GM21529 (cell line): Measurements from ENCODE around the gene BRWD1.
"Not testable (repeated sequence)": the region's sequence is repeated elsewhere in the genome, so short reads cannot be mapped to it uniquely, and the experiment has no call there.

Experiments used
- ATAC-seq: cut with Tn5 transposase; IDR thresholded peaks from one replicate; pipeline ENCODE4 v1.9.1; 2021; ENCODE audit not compliant: unreplicated experiment

Gene BRWD1

GRCh38 chr21:39288987-39289386 lies 24.4 kb downstream of the BRWD1 start:
- ATAC-seq = no peak

DNA sequence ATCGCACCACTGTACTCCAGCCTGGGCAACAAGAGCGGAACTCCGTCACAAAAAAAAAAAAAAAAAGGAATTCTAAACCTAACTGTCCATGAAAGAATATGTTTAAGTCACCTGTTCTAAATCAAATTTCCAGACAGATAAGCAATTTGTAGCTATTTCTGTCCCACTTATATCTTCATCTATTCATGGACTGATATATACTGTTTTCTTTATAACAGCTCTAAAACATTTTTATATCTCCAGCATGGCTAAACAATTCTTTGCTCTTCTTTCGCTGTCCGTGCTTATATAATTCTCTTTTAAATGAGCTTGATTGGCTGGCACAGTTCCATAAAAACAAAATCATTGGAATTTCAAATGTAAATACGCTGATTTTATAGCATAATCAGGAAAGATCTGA lies 30.5 kb downstream of the BRWD1 start:
- ATAC-seq = no peak

GRCh38 chr21:39281853-39282252 lies 31.6 kb downstream of the BRWD1 start:
- ATAC-seq = no peak

- no peak for ATAC-seq
These were observed 32.2 kb downstream of the BRWD1 start for GRCh38 chr21:39281207-39281606.

GRCh38 chr21:39269620-39270019 lies 43.8 kb downstream of the BRWD1 start:
- no peak for ATAC-seq

DNA sequence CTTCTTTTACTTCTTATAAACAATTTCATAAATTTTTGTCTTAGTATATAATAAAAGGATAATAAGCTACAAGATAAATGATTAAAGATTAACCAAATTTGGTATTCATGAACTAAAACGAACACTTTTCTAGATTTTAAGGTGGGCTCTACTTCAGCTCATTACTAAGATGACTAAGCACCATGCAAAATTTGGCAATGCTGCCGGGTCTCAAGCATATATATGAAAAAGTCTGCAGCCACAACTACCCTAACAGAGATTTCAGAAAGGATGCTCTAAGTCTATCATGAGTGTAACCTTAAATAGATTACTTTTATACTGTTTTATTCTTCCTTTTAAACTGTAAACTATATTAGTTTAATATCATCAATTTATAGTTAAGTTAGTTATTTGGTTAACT lies 47.8 kb downstream of the BRWD1 start:
- no peak for ATAC-seq

GRCh38 chr21:39263372-39263771 lies 50.1 kb downstream of the BRWD1 start:
- no peak for ATAC-seq

- no peak for ATAC-seq
These were observed 55.2 kb downstream of the BRWD1 start for GRCh38 chr21:39258207-39258606.

DNA sequence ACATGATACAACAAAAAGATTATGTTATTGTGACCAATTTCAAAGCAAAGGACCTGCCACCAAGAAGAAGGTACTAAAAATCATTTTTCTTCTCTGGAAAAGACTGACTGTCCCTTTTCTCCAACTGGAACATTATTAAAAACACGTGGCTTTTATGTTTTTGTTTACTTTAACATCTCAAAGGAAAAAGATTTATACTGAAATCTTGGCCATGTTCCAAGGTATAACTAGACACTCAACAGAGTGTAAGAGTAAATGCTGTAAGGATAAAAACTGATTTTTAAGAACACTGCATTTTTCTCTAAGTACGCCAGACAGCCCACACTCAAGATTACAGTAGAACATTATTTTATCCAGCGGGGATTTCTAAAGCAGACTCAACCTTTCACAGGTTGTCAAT lies 62.1 kb downstream of the BRWD1 start:
- no peak for ATAC-seq

GRCh38 chr21:39238275-39238674 lies 75.2 kb downstream of the BRWD1 start:
- ATAC-seq = no peak

DNA sequence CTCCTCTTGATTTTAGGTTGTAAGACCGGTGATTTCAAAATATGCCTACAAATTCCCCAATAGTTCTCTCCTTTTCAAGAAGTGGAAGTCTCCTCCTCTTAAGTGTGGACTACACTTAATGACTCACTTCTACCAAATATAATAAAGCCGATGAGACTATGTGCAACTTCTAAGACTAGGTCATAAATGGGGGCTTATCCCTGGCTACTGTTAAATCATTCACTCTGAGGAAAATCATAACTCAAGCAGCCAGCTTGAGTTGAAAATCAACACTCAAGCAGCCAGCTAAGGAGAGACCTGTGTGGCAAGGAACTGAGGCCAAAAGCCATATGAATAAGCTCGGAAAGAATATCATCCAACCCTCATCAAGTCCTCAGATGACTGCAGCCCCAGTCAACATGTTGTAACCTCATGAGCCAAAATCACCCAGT lies 80.6 kb downstream of the BRWD1 start:
- ATAC-seq = no peak

- no peak for ATAC-seq
These were observed 88.5 kb downstream of the BRWD1 start for GRCh38 chr21:39224930-39225329.

GRCh38 chr21:39221997-39222486 lies 91.4 kb downstream of the BRWD1 start:
- ATAC-seq = no peak

- ATAC-seq = no peak
These were observed 92.0 kb downstream of the BRWD1 start for GRCh38 chr21:39221282-39221996.

- ATAC-seq = not testable (repeated sequence)
These were observed 92.6 kb downstream of the BRWD1 start for GRCh38 chr21:39220875-39221274.

GRCh38 chr21:39220150-39220549 lies 93.3 kb downstream of the BRWD1 start:
- no peak for ATAC-seq

- ATAC-seq = no peak
These were observed 95.4 kb downstream of the BRWD1 start for GRCh38 chr21:39218082-39218409.

DNA sequence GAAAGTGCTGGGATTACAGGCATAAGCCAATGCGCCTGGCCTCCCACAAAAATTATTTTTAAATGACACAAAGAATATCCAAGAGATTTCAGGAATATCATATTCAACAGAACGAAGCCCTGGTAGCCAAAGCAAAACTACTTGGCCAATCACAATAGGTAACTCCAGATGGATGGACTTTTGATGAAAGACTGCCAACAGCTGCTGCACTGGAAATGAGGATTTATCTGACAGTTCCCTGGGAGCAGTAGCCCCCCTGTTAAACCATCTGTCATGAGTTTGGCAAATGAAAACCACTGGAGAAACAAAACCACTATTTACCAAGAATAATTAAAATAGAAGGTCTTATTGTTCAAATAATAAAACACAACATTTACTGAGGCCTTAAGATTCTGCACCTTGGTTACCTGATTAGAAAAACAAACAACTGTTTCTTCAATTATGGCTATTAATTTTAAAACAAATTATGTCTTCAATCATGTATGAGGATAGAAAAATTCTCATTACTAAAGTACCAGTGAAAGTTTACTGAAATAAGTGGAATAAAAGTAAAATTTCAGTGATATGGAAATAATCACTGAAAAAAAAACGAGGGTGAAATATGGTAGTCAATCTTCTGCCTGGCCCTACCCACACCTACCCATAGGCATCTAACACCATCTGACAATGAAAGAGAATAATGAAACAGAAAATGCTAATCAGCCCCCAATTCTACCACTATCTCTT lies 95.9 kb downstream of the BRWD1 start:
- ATAC-seq = no peak

DNA sequence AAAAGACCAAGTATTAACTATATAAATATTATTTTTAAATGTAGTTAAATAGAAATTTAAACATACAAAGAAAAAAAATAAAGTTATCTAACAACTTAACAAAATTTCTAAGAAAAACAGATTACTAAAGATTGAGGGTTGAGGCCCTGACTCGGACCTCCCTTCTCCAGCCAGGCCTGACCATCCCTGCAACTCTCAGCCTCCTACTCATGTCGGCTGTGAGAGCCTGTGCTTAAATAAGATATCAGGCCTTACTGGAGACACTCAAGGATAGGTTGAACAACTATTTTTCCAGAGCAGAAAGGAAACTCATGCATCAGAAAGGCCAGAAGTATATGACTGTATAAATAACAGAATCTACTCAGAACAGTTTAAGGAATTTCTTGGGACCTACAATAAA lies 97.1 kb downstream of the BRWD1 start:
- ATAC-seq = no peak

DNA sequence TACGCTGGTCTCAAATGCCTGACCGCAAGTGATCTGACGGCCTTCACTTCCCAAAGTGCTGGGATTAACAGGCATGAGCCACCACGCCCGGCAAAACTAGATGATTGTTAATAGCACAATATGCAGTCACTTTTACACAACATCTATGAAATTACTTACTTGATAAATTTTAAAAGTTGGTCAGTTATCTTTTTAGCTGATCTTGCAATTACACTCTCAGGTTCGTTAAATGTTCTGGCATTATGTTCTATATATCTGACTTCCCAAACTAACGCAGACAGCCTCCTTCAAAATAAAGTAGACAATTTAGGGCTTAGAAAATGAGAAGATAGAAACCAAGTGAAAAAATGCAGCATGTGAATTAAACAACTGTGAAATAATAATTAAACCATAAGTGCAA lies 98.4 kb downstream of the BRWD1 start:
- no peak for ATAC-seq

DNA sequence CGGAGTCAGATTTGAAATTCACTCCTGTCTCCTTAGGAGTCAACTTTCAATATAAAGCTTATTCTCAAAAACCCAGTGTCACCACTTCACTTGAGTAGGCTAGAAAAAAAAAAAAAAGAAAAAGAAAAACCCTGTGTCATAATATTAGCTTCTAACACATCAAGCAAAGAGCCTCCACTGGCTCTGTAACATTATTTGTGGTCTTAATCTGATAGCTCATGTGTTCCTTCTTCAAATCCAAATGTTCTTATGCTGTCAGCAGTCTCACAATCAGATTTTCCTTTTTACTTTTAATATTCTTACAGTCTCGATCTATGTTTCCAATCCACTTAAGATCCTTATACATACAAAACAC lies 104.1 kb downstream of the BRWD1 start:
- ATAC-seq = no peak

GRCh38 chr21:39208624-39209333 lies 104.7 kb downstream of the BRWD1 start:
- ATAC-seq = no peak
